ENCODE results near the gene ADARB2. TPM values are rescaled to one million over a fixed set of nuclear protein-coding genes. Genes with fewer than 3 reads are reported as not detected.
"Not testable (repeated sequence)": the region's sequence is repeated elsewhere in the genome, so short reads cannot be mapped to it uniquely, and the experiment has no call there.

ADARB2 gene
- total RNA-seq, 1 donor from 2014 or later, result 0.80 TPM

- Histone ChIP-seq H3K4me1 (no peaks in the 10 kb centered on the region), H3K27ac (no peak overlapping the region), H3K4me3 (no peak overlapping the region), H3K27me3 (ENCODE audit: low read depth) (no peaks in the 10 kb centered on the region), H3K9me3 (no peaks in the 10 kb centered on the region), H3K36me3 (no peaks in the 10 kb centered on the region)
- no peak for ATAC-seq
- DNase-seq, result no peak
- TF ChIP-seq, protein P1, sequence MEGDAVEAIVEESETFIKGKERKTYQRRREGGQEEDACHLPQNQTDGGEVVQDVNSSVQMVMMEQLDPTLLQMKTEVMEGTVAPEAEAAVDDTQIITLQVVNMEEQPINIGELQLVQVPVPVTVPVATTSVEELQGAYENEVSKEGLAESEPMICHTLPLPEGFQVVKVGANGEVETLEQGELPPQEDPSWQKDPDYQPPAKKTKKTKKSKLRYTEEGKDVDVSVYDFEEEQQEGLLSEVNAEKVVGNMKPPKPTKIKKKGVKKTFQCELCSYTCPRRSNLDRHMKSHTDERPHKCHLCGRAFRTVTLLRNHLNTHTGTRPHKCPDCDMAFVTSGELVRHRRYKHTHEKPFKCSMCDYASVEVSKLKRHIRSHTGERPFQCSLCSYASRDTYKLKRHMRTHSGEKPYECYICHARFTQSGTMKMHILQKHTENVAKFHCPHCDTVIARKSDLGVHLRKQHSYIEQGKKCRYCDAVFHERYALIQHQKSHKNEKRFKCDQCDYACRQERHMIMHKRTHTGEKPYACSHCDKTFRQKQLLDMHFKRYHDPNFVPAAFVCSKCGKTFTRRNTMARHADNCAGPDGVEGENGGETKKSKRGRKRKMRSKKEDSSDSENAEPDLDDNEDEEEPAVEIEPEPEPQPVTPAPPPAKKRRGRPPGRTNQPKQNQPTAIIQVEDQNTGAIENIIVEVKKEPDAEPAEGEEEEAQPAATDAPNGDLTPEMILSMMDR (IDR thresholded peaks at IDR 0.05), result no peak
- intact Hi-C loops (cut with DNase I), result no loop called here
These were observed 274.2 kb downstream of the ADARB2 start for GRCh38 chr10:1462994-1463633.

- TF ChIP-seq, protein P1 (IDR thresholded peaks at IDR 0.05), result no peak
- Histone ChIP-seq H3K27me3 (ENCODE audit: low read depth) (no peaks in the 10 kb centered on the region), H3K9me3 (no peaks in the 10 kb centered on the region), H3K4me3 (no peak overlapping the region), H3K4me1 (no peaks in the 10 kb centered on the region), H3K27ac (no peak overlapping the region), H3K36me3 (no peaks in the 10 kb centered on the region)
- DNase-seq (no peak), ATAC-seq (no peak)
- intact Hi-C loops (cut with DNase I), result no loop called here
These were observed 274.8 kb downstream of the ADARB2 start for GRCh38 chr10:1462521-1462920.

DNA sequence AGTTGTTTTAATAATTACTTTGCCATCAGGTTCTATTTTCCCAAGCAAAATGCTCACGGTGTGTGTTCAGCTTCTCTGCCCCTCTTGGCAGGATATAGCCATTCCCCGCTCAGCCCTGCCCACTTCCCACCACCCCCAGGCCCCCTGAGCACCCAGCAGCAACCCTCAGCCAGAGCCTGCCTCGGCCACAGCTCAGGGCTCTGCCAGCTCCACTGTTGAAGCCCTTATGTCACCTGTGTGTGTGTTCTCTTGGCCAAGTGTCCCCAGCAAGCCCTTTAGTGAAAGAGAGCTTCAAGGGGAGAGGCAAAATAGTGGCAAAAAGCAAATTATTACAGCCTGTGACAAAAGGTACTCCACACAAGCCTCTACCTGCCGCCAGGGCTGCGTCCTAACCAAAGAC, 275.3 kb downstream of the ADARB2 start:
- Histone ChIP-seq H3K4me1 (no peaks in the 10 kb centered on the region), H3K9me3 (no peaks in the 10 kb centered on the region), H3K27me3 (ENCODE audit: low read depth) (no peaks in the 10 kb centered on the region), H3K4me3 (no peak overlapping the region), H3K27ac (no peak overlapping the region), H3K36me3 (no peaks in the 10 kb centered on the region)
- TF ChIP-seq, protein P1 (IDR thresholded peaks at IDR 0.05), result no peak
- ATAC-seq, result no peak
- intact Hi-C loops (cut with DNase I), result no loop called here
- no peak for DNase-seq

GRCh38 chr10:1461016-1461415, 276.3 kb downstream of the ADARB2 start:
- H3K27me3 ChIP-seq (ENCODE audit: low read depth), result no peaks in the 10 kb centered on the region
- ATAC-seq (no peak), DNase-seq (no peak)
- H3K4me1 ChIP-seq, result no peaks in the 10 kb centered on the region
- no peaks in the 10 kb centered on the region for H3K9me3 ChIP-seq
- intact Hi-C loops (cut with DNase I), result no loop called here
- H3K27ac ChIP-seq, result no peak overlapping the region
- H3K4me3 ChIP-seq, result no peak overlapping the region
- H3K36me3 ChIP-seq, result no peaks in the 10 kb centered on the region
- TF ChIP-seq, protein P1 (IDR thresholded peaks at IDR 0.05), result no peak

- H3K27ac ChIP-seq; H3K9me3 ChIP-seq; H3K27me3 ChIP-seq (ENCODE audit: low read depth); H3K4me3 ChIP-seq; H3K36me3 ChIP-seq; H3K4me1 ChIP-seq; DNase-seq; intact Hi-C loops (cut with DNase I); ATAC-seq: not testable (repeated sequence)
These were observed 277.7 kb downstream of the ADARB2 start for GRCh38 chr10:1459664-1460063.

- Histone ChIP-seq H3K36me3 (no peaks in the 10 kb centered on the region), H3K27ac (no peak overlapping the region), H3K9me3 (no peaks in the 10 kb centered on the region), H3K4me3 (no peak overlapping the region), H3K27me3 (ENCODE audit: low read depth) (no peaks in the 10 kb centered on the region), H3K4me1 (no peaks in the 10 kb centered on the region)
- intact Hi-C loops (cut with DNase I), result no loop called here
- DNase-seq (no peak), ATAC-seq (no peak)
- TF ChIP-seq, protein P1 (IDR thresholded peaks at IDR 0.05), result no peak
These were observed 282.4 kb downstream of the ADARB2 start for GRCh38 chr10:1454951-1455350.
